GM12873 (cell line): ENCODE data around the gene MINDY1.

Experiments used
- CTCF ChIP-seq: IDR thresholded peaks from 2 replicates; pipeline ENCODE4 v1.5.1; 2012; ENCODE audit warnings: low read depth, mild to moderate bottlenecking, moderate library complexity, low read length, control low read depth; ENCODE audit not compliant: insufficient read depth; ENCODE audit errors: missing control alignments

The MINDY1 gene

DNA sequence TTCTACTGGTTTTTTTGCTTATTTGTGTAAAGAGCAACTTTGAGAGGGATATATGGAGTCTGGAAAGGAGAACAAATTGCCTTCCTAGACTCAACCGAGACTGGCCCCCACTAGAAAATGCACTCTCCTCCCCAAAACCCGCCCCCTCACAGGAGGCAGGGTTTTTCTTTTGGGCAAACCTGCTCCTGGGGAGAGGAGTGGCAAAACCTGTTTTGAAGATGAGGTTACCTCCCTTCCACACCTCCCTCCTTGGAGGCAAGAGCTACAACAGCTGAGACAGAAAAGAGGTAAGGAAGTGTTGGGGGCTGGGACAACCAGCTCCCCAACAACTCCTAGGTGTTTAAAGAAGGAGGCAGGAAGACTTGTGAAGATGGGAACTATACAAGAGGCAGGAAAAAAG lies 29.7 kb upstream of the MINDY1 start, which contains the start of gene BNIPL:
Gene BNIPL (plus strand): TSS at position 231 of the 400 bp plus-strand sequence. CDS start 140 bp downstream, at position 371.
- TF ChIP-seq CTCF: no peak

GRCh38 chr1:151035167-151035566 lies 28.5 kb upstream of the MINDY1 start:
- TF ChIP-seq CTCF: no peak

DNA sequence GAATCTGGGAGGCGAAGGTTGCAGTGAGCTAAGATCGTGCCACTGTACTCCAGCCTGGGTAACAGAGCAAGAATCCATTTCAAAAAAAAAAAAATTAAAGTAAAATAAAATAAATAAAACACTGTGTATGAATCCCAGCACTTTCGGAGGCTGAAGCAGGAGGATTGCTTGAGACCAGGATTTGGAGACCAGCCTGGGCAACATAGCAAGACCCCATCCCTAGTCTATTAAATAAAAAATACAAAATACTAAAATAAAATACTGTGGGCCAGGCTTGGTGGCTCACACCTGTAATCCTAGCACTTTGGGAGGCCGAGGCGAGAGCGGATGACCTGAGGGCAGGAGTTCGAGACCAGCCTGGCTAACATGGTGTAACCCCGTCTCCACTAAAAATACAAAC lies 25.5 kb upstream of the MINDY1 start:
- TF ChIP-seq CTCF: no peak

DNA sequence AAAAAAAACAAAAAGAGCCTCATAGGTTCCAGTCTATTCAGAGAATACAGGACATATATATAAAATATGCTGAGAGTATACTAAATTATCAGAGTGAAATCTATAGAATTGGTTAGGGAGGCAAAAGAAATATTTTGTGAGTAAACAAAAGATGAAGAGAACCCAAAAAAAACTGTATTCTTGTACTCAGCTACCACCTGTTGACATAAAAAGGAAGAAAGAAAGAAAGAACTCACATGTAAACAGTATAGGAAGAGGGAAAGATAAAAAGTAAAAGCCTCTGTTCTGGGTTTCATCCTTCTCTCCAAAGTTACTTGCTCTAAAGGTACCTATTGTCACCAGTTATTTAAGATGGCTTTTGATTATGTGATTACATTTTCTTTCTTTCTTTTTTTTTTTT lies 19.8 kb upstream of the MINDY1 start:
- TF ChIP-seq CTCF: no peak

DNA sequence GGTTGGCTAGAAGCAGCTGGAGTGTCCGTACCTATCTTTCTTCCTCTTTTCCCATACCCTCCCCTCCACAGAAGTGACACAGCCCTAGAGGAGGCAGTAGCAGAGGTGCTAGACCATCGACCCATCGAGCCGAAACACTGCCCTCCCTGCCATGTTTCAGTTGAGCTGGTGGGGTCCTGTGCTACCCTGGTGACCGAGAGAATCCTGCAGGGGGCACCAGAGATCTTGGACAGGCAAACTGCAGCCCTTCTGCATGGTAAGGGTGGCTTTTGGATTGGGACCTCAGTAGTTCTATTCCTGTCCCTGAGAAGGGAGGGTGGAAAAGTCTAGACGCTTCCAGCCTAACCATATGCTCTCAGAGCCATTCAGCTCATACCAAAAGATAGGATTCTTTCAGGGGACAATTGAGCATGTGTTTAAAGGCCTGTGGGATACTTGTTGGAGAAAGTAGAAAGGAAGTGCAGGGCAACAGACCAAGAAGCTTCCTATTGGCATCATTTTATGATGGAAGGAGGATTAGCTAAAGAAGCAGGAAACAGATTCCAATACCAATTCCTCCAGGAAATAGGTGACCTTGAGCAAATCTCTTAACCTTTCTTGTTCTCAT lies 17.9 kb upstream of the MINDY1 start:
- TF ChIP-seq CTCF: peak; percentile 87

DNA sequence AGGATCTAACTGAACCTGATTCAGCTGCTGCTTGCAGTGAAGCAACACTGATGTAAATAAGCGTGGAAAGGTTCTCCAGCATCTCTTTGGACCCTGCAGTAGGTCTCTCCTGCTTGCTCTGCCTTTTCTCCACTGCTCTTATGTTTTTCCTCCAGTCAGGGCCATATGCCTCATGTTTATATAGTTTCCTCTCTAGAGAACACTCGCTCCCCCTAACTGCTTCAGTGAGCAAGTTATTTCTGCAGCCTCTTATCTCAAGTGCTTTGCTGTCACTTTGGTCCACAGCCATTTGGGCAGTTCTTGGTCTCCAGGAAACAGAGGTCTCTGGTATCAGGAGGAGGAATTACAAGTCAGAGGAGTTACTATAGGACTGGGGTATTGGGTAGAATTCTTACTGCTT lies 6.8 kb upstream of the MINDY1 start:
- TF ChIP-seq CTCF: no peak

DNA sequence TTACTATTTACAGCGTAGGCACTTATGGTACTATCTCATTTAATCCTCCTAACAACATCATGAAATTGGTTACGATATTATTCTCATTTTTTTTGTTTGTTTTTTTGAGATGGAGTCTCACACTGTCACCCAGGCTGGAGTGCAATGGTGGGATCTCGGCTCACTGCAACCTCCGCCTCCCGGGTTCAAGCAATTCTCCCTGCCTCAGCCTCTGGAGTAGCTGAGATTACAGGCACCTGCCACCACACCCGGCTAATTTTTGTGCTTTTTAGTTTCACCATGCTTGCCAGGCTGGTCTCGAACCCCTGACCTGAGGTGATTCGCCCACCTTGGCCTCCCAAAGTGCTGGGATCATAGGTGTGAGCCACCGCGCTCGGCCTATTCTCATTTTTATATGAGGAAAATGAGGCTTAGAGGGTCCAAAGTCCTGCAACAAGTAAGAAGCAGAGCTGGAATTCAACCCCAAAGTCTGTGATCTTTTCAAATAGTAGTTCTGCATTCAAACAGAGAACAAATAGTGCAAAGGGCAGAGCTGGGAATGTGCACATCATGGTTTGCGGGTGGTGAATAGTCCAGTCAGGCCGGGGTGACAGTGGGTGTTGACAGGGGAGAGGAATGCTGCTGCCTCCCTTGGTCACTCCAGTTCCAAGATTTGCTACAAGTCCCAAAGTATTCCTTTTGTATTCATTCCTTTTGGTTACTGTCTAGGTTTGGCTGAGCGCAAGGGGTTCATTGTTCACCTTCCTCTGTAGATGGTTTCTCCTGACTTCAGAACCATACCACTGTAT lies 6.2 kb upstream of the MINDY1 start:
- no peak for TF ChIP-seq CTCF
